Ascending aorta (tissue), 2 donors: Measurements from ENCODE around the gene TCERG1L. TPM values are rescaled to one million over a fixed set of nuclear protein-coding genes. Genes with fewer than 3 reads are reported as not detected.
A peak's percentile ranks its signal among the peaks of the same experiment; 100 is the strongest.

Experiments
- DNase-seq, 2 donors: peaks; one replicate each; pipeline ENCODE4 v3.0.0-alpha.2; 2019; ENCODE audit warnings: low spot score in 2 of 2
- H3K27ac ChIP-seq, 2 donors: fragments of 200-600 bp; sonication (generic); one replicate each; pipeline ENCODE4 v1.5.1; 2016 to 2017; ENCODE audit warnings: mild to moderate bottlenecking in 1 of 2
- H3K27me3 ChIP-seq: fragments of 200-600 bp; sonication (generic); one replicate; pipeline ENCODE4 v1.5.1; 2017
- H3K36me3 ChIP-seq, 2 donors: fragments of 200-600 bp; sonication (generic); one replicate each; pipeline ENCODE4 v1.5.1; 2016
- H3K4me1 ChIP-seq, 2 donors: fragments of 200-600 bp; sonication (generic); one replicate each; pipeline ENCODE4 v1.5.1; 2016 to 2017; ENCODE audit warnings: mild to moderate bottlenecking in 1 of 2
- H3K4me3 ChIP-seq, 2 donors: fragments of 200-600 bp; sonication (generic); one replicate each; pipeline ENCODE4 v1.5.1; 2016 to 2017; ENCODE audit warnings: mild to moderate bottlenecking in 1 of 2
- H3K9me3 ChIP-seq, 2 donors: fragments of 200-600 bp; sonication (generic); one replicate each; pipeline ENCODE4 v1.5.1; 2016
- intact Hi-C: fragments of 100-400 bp; cut with DNase I; formaldehyde crosslinking; loops from one replicate; pipeline ENCODE4 v1.15.1; 2023
- total RNA-seq: library from RNA; depleted of rRNA; stranded (reverse); fragments of >200 nt; gene quantifications from one replicate; pipeline ENCODE4 v1.1.0, GENCODE V29; 2016
- TF ChIP-seq, protein P1 (sequence below), 3 experiments: fragments of 200-600 bp in 2 of 3; fragments of 450-650 bp in 1 of 3; sonication (generic) in 2 of 3; IDR thresholded peaks; one replicate each; pipeline ENCODE4 v1.5.1; 2016 to 2019; ENCODE audit warnings: antibody characterized with exemption in 3 of 3, mild to moderate bottlenecking in 1 of 3, moderate library complexity in 1 of 3

The TCERG1L gene, protein sequence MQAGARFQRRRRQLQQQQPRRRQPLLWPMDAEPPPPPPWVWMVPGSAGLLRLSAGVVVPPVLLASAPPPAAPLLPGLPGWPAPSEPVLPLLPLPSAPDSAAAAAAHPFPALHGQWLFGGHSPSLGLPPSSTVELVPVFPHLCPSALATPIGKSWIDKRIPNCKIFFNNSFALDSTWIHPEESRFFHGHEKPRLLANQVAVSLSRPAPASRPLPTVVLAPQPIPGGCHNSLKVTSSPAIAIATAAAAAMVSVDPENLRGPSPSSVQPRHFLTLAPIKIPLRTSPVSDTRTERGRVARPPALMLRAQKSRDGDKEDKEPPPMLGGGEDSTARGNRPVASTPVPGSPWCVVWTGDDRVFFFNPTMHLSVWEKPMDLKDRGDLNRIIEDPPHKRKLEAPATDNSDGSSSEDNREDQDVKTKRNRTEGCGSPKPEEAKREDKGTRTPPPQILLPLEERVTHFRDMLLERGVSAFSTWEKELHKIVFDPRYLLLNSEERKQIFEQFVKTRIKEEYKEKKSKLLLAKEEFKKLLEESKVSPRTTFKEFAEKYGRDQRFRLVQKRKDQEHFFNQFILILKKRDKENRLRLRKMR
- not detected for total RNA-seq

DNA sequence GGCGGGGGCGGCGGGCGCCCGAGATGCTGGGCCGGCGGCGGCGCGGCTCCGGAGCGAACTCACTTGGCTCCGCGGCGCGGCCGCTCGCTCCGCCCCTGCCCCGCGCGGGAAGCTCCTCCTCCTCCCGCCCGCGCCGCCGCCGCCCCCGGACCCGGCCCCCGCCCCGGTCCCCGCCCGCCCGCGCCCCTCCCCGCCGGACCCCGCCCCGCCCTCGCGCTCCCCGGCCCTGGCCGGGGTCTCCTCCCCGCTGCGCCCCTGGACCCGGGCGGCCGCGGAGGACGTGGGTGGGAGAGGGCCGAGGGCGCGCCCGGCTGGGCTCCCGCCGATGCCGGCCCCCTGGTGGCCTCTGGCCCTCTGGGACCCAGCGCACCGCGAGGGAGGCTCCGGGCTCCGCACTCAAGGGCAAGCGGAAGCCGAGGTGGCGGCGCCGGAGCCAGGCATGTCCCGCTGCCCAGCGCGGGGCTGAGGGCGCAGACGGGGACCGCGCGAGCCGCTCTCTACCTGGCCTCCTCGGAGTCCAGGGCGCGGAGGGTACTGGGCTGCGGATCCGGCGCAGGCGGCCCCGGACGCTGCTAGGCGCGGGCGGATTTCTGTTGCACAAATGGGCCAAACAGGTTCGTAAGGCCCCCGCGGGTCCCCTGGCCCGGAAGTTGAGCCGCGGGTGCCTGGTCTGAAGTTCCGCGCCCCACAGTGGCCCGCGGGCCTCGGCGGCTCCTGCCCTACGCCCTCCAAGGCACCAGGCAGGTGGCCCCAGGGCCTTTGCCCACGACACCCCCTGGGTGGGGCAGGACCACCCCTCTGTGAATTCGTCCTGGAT is at the start of gene TCERG1L:
TSS of gene TCERG1L (minus strand) at position 61 of the 817 bp plus-strand sequence. CDS start 86 bp downstream, outside the sequence.
- TF ChIP-seq, protein P1, sequence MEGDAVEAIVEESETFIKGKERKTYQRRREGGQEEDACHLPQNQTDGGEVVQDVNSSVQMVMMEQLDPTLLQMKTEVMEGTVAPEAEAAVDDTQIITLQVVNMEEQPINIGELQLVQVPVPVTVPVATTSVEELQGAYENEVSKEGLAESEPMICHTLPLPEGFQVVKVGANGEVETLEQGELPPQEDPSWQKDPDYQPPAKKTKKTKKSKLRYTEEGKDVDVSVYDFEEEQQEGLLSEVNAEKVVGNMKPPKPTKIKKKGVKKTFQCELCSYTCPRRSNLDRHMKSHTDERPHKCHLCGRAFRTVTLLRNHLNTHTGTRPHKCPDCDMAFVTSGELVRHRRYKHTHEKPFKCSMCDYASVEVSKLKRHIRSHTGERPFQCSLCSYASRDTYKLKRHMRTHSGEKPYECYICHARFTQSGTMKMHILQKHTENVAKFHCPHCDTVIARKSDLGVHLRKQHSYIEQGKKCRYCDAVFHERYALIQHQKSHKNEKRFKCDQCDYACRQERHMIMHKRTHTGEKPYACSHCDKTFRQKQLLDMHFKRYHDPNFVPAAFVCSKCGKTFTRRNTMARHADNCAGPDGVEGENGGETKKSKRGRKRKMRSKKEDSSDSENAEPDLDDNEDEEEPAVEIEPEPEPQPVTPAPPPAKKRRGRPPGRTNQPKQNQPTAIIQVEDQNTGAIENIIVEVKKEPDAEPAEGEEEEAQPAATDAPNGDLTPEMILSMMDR (IDR thresholded peaks at IDR 0.05), result no peak

DNA sequence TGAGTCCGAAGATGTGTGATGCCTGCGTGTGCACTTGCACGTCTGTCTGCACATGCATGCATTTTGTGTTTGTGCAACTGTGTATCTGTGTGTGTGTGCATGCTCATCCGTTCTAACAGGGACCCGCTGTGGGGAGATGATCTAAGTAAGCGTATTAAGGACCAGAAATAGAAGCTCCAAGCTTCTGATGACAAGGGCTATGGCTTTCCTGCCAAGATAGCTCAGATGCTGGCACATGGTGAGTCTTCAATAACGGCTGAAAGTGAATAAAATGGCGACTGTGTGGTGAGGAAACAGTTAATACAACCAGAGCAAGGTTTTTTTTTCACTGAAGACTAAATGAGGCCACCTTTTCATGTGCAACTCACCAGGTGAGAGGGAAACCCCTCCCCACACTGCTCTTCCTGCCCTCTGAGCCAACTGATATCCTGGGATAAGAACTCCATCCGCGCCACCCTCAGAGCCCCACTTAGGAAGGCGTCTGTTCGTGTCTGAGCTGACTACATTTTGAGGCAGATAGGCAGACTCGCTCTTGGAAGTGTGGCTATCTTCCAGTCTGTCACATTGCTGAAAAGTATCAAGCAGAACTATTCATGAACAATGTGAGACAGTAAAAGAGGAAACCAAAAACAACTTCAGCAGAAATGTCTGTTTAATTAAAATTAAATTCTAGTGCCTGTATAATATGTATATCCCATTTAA is 47.4 kb upstream of the TCERG1L start:
- H3K4me1 ChIP-seq, result no peaks in the 10 kb centered on the region
- TF ChIP-seq, protein P1 (IDR thresholded peaks at IDR 0.05), result no peak
- no peaks in the 10 kb centered on the region for H3K27me3 ChIP-seq
- H3K27ac ChIP-seq, result no peak overlapping the region
- no peak for DNase-seq
- H3K36me3 ChIP-seq, result no peaks in the 10 kb centered on the region
- peaks cover 0 to 3% of the 10 kb centered on the region in 2 donors for H3K9me3 ChIP-seq
- H3K4me3 ChIP-seq, result no peak overlapping the region
- intact Hi-C loops, result no loop called here

More for the DNA sequence above, at the start of gene TCERG1L:
- DNase-seq, result no peak
- intact Hi-C loops, result no loop called here
- H3K9me3 ChIP-seq, result no peaks in the 10 kb centered on the region
- H3K27ac ChIP-seq, result no peak within 1 kb of the TSS
- H3K27me3 ChIP-seq, result peaks cover 11% of the 10 kb centered on the region
- peak within 1 kb of the TSS; percentile 26 to 32 for H3K4me3 ChIP-seq
- no peaks in the 10 kb centered on the region for H3K4me1 ChIP-seq
- no peaks in the 10 kb centered on the region for H3K36me3 ChIP-seq

DNA sequence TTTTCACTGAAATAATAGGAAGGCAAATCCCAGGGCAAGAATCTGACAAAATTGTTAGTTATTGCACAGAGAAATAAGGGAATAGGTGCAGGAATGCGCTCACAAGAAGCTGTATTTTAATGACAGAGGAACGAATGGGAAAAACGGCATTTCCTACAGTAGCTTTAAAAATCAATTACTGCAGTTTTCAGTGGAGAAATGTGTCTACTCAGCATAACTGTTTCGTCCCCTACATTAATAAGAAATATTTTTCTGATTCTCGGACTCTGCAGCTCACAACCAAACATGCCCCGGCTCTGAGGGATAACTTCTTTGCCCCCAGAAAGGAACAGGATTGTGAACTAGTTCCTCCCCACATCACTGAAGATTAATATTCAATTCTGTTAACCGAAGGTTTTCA is 44.9 kb upstream of the TCERG1L start:
- no peak for DNase-seq
- peaks cover 0 to 3% of the 10 kb centered on the region in 2 donors for H3K9me3 ChIP-seq
- no peaks in the 10 kb centered on the region for H3K36me3 ChIP-seq
- TF ChIP-seq, protein P1 (IDR thresholded peaks at IDR 0.05), result no peak
- intact Hi-C loops, result no loop called here
- H3K4me1 ChIP-seq, result no peaks in the 10 kb centered on the region
- H3K4me3 ChIP-seq, result no peak overlapping the region
- no peaks in the 10 kb centered on the region for H3K27me3 ChIP-seq
- no peak overlapping the region for H3K27ac ChIP-seq

DNA sequence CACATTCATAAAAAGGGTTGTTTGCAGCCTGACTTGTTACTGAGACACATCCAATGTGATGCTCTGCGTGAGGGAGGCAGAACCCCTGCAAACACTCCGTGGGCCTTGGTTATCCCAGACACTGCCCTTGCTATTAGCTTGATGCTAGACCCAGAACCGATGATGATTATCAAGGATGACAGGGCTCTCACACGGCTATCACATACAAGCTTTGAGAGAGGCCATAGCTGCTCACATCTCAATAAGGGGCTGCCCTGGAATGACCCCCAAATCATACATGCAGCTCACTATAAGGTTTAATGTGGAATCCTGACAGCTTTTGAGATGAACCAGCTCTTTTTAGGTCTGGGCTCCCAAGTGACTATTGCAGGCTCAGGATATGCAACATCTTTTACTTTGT is 44.4 kb upstream of the TCERG1L start:
- no peak for DNase-seq
- H3K4me1 ChIP-seq, result no peaks in the 10 kb centered on the region
- TF ChIP-seq, protein P1 (IDR thresholded peaks at IDR 0.05), result no peak
- H3K27me3 ChIP-seq, result no peaks in the 10 kb centered on the region
- no peak overlapping the region for H3K27ac ChIP-seq
- no peak overlapping the region for H3K4me3 ChIP-seq
- intact Hi-C loops, result no loop called here
- peaks cover 0 to 3% of the 10 kb centered on the region in 2 donors for H3K9me3 ChIP-seq
- no peaks in the 10 kb centered on the region for H3K36me3 ChIP-seq

DNA sequence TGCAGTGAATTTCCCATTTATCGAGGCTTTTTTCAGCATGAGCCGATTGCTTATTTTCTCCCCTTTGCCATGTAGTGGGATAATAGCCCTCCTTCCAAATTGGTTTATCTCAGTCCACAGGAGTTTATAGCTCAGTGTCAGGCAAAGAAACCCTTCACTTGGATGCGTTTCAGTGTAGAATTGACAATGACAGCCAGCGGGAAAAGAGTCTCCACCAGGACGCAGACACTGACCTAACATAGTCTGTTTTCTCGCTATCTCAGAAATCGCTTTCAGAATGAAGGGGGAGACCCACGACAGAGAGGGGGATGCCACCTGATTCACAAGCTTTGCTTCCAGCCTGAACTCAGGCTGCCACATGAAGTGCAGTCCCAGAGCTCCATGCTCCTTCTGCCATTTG is 43.5 kb upstream of the TCERG1L start:
- H3K27ac ChIP-seq, result no peak overlapping the region
- no peaks in the 10 kb centered on the region for H3K36me3 ChIP-seq
- intact Hi-C loops, result no loop called here
- no peak for DNase-seq
- no peaks in the 10 kb centered on the region for H3K27me3 ChIP-seq
- no peaks in the 10 kb centered on the region for H3K4me1 ChIP-seq
- no peaks in the 10 kb centered on the region for H3K9me3 ChIP-seq
- TF ChIP-seq, protein P1 (IDR thresholded peaks at IDR 0.05), result no peak
- H3K4me3 ChIP-seq, result no peak overlapping the region
